HEK293 (cell line): ENCODE measurements around the gene DLG2.

Experiments
- CTCF ChIA-PET: fragments of 350-600 bp; formaldehyde crosslinking; extraction: SDS; loops from one replicate; lab custom pipeline; 2021; ENCODE audit warnings: antibody characterized with exemption; lab: Yijun Ruan, JAX
- POLR2A ChIA-PET: fragments of 300-600 bp; formaldehyde crosslinking; extraction: SDS; loops from one replicate; lab custom pipeline; 2020; ENCODE audit warnings: antibody characterized with exemption, inconsistent platforms; lab: Yijun Ruan, JAX
- H3K27ac ChIP-seq: fragments of 200-500 bp; sonication (Bioruptor generic); 2 replicates; pipeline ENCODE4 v1.5.1; 2014; ENCODE audit warnings: low read depth, low read length, control low read depth, inconsistent platforms; ENCODE audit errors: extremely low read depth
- H3K36me3 ChIP-seq, 2 experiments: fragments of 200-500 bp in 1 of 2; sonication (Bioruptor generic) in 1 of 2; 1 replicate in 1 of 2; 2 replicates in 1 of 2; pipeline ENCODE4 v1.5.1; 2014 to 2017; ENCODE audit warnings: inconsistent platforms in 2 of 2, low read length in 2 of 2; ENCODE audit not compliant: control insufficient read depth in 2 of 2, insufficient read depth in 1 of 2
- H3K4me1 ChIP-seq: fragments of 200-500 bp; sonication (Bioruptor generic); 2 replicates; pipeline ENCODE4 v1.5.1; 2014; ENCODE audit warnings: mild to moderate bottlenecking, low read length, inconsistent platforms; ENCODE audit not compliant: control insufficient read depth, insufficient read depth
- H3K4me3 ChIP-seq: 2 replicates; pipeline ENCODE4 v1.5.1; 2011; ENCODE audit warnings: low read depth, mild to moderate bottlenecking, control low read depth, low read length, moderate library complexity
- H3K9me3 ChIP-seq: fragments of 200-500 bp; sonication (Bioruptor generic); 2 replicates; pipeline ENCODE4 v1.5.1; 2014; ENCODE audit warnings: low read depth, low read length, inconsistent platforms; ENCODE audit not compliant: control insufficient read depth, insufficient read depth
- KLF16 ChIP-seq: fragments of 450-650 bp; formaldehyde crosslinking; IDR thresholded peaks from 2 replicates; pipeline ENCODE4 v1.5.1; 2017; ENCODE audit warnings: missing biosample characterization, missing genetic modification characterization
- MYNN ChIP-seq: fragments of 450-650 bp; formaldehyde crosslinking; IDR thresholded peaks from 2 replicates; pipeline ENCODE4 v1.5.1; 2016; ENCODE audit warnings: missing biosample characterization, missing genetic modification characterization, borderline replicate concordance
- MZF1 ChIP-seq: fragments of 450-650 bp; formaldehyde crosslinking; IDR thresholded peaks from 2 replicates; pipeline ENCODE4 v1.5.1; 2017; ENCODE audit warnings: missing biosample characterization, missing genetic modification characterization, borderline replicate concordance
- TCF7L2 ChIP-seq: IDR thresholded peaks from 2 replicates; pipeline ENCODE4 v1.6.1; 2011; ENCODE audit warnings: low read depth, mild to moderate bottlenecking, inconsistent platforms, low read length, moderate library complexity, borderline replicate concordance
- ZBTB17 ChIP-seq: fragments of 450-650 bp; formaldehyde crosslinking; IDR thresholded peaks from 2 replicates; pipeline ENCODE4 v1.5.1; 2016; ENCODE audit warnings: missing biosample characterization, missing genetic modification characterization
- ZBTB21 ChIP-seq: fragments of 450-650 bp; formaldehyde crosslinking; IDR thresholded peaks from 2 replicates; pipeline ENCODE4 v1.5.1; 2017; ENCODE audit warnings: missing biosample characterization, missing genetic modification characterization
- ZBTB7A ChIP-seq: fragments of 450-650 bp; formaldehyde crosslinking; IDR thresholded peaks from 2 replicates; pipeline ENCODE4 v1.5.1; 2016; ENCODE audit warnings: low read depth, missing biosample characterization, missing genetic modification characterization
- ZEB2 ChIP-seq: fragments of 450-650 bp; formaldehyde crosslinking; IDR thresholded peaks from 2 replicates; pipeline ENCODE4 v1.5.1; 2016; ENCODE audit warnings: missing biosample characterization, missing genetic modification characterization
- ZNF140 ChIP-seq: fragments of 450-650 bp; formaldehyde crosslinking; IDR thresholded peaks from 2 replicates; pipeline ENCODE4 v1.5.1; 2016; ENCODE audit warnings: missing biosample characterization, missing genetic modification characterization
- ZNF221 ChIP-seq: fragments of 450-650 bp; formaldehyde crosslinking; IDR thresholded peaks from 2 replicates; pipeline ENCODE4 v1.5.1; 2017; ENCODE audit warnings: missing biosample characterization, missing genetic modification characterization, borderline replicate concordance
- ZNF223 ChIP-seq: fragments of 450-650 bp; formaldehyde crosslinking; IDR thresholded peaks from 2 replicates; pipeline ENCODE4 v1.5.1; 2016; ENCODE audit warnings: missing biosample characterization, missing genetic modification characterization
- ZNF274 ChIP-seq, 2 experiments: fragments of 200-500 bp in 1 of 2; fragments of 450-650 bp in 1 of 2; sonication (Bioruptor generic) in 1 of 2; formaldehyde crosslinking in 1 of 2; IDR thresholded peaks; 2 replicates each; pipeline versions ENCODE4 v1.5.1 to v1.6.1; 2014 to 2016; ENCODE audit warnings: borderline replicate concordance in 1 of 2, inconsistent platforms in 1 of 2, low read length in 1 of 2, missing biosample characterization in 1 of 2, missing genetic modification characterization in 1 of 2
- ZNF600 ChIP-seq: fragments of 450-650 bp; formaldehyde crosslinking; IDR thresholded peaks from 2 replicates; pipeline ENCODE4 v1.5.1; 2016; ENCODE audit warnings: missing biosample characterization, missing genetic modification characterization
- ZNF624 ChIP-seq: fragments of 450-650 bp; formaldehyde crosslinking; IDR thresholded peaks from 2 replicates; pipeline ENCODE4 v1.5.1; 2017; ENCODE audit warnings: missing biosample characterization, missing genetic modification characterization
- ZNF837 ChIP-seq: fragments of 450-650 bp; formaldehyde crosslinking; IDR thresholded peaks from 2 replicates; pipeline ENCODE4 v1.5.1; 2016; ENCODE audit warnings: missing biosample characterization, missing genetic modification characterization
- TF ChIP-seq, protein P1 (sequence below): fragments of 450-650 bp; formaldehyde crosslinking; IDR thresholded peaks from 2 replicates; pipeline ENCODE4 v1.5.1; 2016; ENCODE audit warnings: missing biosample characterization, missing genetic modification characterization
- TF ChIP-seq, protein P2 (sequence below): fragments of 450-650 bp; formaldehyde crosslinking; IDR thresholded peaks from 2 replicates; pipeline ENCODE4 v1.5.1; 2016; ENCODE audit warnings: missing biosample characterization, missing genetic modification characterization
- TF ChIP-seq, protein P3 (sequence below): fragments of 450-650 bp; formaldehyde crosslinking; IDR thresholded peaks from 2 replicates; pipeline ENCODE4 v1.5.1; 2017; ENCODE audit warnings: missing biosample characterization, missing genetic modification characterization
- TF ChIP-seq, protein P4 (sequence below): fragments of 450-650 bp; formaldehyde crosslinking; IDR thresholded peaks from 2 replicates; pipeline ENCODE4 v1.5.1; 2016; ENCODE audit warnings: missing biosample characterization, missing genetic modification characterization, borderline replicate concordance
- TF ChIP-seq, protein P5 (sequence below): sonication (generic); formaldehyde crosslinking; IDR thresholded peaks from 2 replicates; pipeline ENCODE4 v1.8.1; 2022; ENCODE audit warnings: mild to moderate bottlenecking, moderate library complexity, missing genetic modification reagents
- TF ChIP-seq, protein P6 (sequence below): fragments of 450-650 bp; formaldehyde crosslinking; IDR thresholded peaks from 2 replicates; pipeline ENCODE4 v1.5.1; 2016; ENCODE audit warnings: missing biosample characterization, missing genetic modification characterization
- TF ChIP-seq, protein P7 (sequence below): fragments of 450-650 bp; formaldehyde crosslinking; optimal IDR thresholded peaks from 2 replicates; pipeline ENCODE3; 2016; ENCODE audit warnings: missing biosample characterization, mild to moderate bottlenecking, missing genetic modification characterization

The DLG2 gene

DNA sequence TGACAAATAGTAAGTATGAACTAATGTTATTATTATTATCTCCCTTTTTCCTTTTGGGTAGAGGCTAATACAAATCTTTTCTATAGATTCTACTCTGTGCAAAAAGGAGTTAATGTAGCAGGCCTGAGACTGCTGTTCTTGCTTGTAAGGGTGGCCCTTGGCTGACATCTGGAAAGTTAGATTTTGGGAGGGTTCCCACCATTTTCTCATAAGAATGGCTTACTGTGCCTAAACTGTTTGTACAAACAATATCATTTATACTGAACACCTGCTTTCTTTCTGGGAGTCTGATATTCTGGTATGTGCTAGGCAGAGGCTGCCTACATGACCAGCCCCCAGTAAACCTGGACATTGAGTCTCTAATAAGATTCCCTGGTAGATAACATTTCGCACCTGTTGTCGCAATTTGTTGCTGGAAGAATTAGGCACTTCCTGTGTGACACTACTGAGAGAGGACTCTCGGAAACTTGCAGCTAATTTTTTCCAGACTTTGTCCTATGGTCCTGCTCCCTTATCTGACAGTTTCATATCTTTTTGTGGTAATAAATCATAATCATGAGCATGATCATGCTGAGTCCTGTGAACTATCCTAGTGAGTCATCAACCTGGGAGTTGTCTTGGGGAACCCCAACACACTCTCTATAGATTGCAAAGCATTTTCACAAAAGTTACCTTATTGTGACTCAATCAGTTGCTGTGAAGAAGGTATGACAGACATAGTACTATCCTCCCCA lies 2083.3 kb downstream of the DLG2 start:
- TF ChIP-seq, protein P1, sequence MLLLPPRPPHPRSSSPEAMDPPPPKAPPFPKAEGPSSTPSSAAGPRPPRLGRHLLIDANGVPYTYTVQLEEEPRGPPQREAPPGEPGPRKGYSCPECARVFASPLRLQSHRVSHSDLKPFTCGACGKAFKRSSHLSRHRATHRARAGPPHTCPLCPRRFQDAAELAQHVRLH (tag by site-specific recombination), result no peak
- no peak for TF ChIP-seq ZNF274 (IDR thresholded peaks at IDR 0.05; ENCODE audit: low read length)
- no peak for TF ChIP-seq ZNF274 (tag by site-specific recombination; IDR thresholded peaks at IDR 0.05; ENCODE audit: borderline replicate concordance)
- no peak for TF ChIP-seq KLF16 (tag by site-specific recombination)
- no peak for TF ChIP-seq MZF1 (tag by site-specific recombination)
- TF ChIP-seq, protein P2, sequence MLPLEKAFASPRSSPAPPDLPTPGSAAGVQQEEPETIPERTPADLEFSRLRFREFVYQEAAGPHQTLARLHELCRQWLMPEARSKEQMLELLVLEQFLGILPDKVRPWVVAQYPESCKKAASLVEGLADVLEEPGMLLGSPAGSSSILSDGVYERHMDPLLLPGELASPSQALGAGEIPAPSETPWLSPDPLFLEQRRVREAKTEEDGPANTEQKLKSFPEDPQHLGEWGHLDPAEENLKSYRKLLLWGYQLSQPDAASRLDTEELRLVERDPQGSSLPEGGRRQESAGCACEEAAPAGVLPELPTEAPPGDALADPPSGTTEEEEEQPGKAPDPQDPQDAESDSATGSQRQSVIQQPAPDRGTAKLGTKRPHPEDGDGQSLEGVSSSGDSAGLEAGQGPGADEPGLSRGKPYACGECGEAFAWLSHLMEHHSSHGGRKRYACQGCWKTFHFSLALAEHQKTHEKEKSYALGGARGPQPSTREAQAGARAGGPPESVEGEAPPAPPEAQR (tag by site-specific recombination), result no peak
- TF ChIP-seq TCF7L2, result no peak
- TF ChIP-seq, protein P3, sequence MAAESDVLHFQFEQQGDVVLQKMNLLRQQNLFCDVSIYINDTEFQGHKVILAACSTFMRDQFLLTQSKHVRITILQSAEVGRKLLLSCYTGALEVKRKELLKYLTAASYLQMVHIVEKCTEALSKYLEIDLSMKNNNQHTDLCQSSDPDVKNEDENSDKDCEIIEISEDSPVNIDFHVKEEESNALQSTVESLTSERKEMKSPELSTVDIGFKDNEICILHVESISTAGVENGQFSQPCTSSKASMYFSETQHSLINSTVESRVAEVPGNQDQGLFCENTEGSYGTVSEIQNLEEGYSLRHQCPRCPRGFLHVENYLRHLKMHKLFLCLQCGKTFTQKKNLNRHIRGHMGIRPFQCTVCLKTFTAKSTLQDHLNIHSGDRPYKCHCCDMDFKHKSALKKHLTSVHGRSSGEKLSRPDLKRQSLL, result no peak
- TF ChIP-seq ZNF140 (tag by site-specific recombination), result no peak
- no peak for TF ChIP-seq ZEB2 (tag by site-specific recombination)
- no peak for TF ChIP-seq MYNN (tag by site-specific recombination)
- TF ChIP-seq ZNF624, result no peak
- TF ChIP-seq, protein P4, sequence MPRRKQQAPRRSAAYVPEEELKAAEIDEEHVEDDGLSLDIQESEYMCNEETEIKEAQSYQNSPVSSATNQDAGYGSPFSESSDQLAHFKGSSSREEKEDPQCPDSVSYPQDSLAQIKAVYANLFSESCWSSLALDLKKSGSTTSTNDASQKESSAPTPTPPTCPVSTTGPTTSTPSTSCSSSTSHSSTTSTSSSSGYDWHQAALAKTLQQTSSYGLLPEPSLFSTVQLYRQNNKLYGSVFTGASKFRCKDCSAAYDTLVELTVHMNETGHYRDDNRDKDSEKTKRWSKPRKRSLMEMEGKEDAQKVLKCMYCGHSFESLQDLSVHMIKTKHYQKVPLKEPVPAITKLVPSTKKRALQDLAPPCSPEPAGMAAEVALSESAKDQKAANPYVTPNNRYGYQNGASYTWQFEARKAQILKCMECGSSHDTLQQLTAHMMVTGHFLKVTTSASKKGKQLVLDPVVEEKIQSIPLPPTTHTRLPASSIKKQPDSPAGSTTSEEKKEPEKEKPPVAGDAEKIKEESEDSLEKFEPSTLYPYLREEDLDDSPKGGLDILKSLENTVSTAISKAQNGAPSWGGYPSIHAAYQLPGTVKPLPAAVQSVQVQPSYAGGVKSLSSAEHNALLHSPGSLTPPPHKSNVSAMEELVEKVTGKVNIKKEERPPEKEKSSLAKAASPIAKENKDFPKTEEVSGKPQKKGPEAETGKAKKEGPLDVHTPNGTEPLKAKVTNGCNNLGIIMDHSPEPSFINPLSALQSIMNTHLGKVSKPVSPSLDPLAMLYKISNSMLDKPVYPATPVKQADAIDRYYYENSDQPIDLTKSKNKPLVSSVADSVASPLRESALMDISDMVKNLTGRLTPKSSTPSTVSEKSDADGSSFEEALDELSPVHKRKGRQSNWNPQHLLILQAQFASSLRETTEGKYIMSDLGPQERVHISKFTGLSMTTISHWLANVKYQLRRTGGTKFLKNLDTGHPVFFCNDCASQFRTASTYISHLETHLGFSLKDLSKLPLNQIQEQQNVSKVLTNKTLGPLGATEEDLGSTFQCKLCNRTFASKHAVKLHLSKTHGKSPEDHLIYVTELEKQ, result no peak
- TF ChIP-seq, protein P5, sequence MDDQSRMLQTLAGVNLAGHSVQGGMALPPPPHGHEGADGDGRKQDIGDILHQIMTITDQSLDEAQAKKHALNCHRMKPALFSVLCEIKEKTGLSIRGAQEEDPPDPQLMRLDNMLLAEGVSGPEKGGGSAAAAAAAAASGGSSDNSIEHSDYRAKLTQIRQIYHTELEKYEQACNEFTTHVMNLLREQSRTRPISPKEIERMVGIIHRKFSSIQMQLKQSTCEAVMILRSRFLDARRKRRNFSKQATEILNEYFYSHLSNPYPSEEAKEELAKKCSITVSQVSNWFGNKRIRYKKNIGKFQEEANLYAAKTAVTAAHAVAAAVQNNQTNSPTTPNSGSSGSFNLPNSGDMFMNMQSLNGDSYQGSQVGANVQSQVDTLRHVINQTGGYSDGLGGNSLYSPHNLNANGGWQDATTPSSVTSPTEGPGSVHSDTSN (CRISPR knock-in tag), result no peak
- TF ChIP-seq ZNF221, result no peak
- TF ChIP-seq, all 188 proteins: peak for 0
- no peaks in the 10 kb centered on the region for H3K4me1 ChIP-seq
- no peak overlapping the region for H3K27ac ChIP-seq
- ChIA-PET POLR2A (no interaction called here), CTCF (no interaction called here)
- H3K9me3 ChIP-seq, result no peaks in the 10 kb centered on the region
- H3K4me3 ChIP-seq, result no peak overlapping the region
- H3K36me3 ChIP-seq, result no peaks in the 10 kb centered on the region

DNA sequence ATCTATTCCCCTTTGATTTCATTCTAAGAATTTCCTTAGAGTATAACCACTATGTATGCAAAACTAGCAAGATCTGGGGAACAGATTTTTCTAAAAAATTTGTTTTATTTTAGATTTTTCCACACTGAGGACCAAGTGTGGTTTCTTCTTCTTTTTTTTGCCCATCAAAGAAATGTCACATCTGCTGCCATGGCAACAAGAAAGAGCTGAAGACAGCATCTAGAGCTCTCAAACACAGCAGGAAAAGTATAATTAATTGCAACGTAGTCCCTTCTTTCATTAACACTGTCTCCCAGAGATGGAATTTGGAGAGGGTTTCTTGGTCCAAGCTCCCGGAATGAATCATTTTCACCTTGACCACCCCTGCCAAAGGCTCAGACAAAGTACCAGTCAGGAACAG lies 2084.3 kb downstream of the DLG2 start:
- H3K36me3 ChIP-seq, result no peaks in the 10 kb centered on the region
- H3K4me3 ChIP-seq, result no peak overlapping the region
- ChIA-PET POLR2A (no interaction called here), CTCF (no interaction called here)
- H3K4me1 ChIP-seq, result no peaks in the 10 kb centered on the region
- H3K9me3 ChIP-seq, result no peaks in the 10 kb centered on the region
- no peak overlapping the region for H3K27ac ChIP-seq
- TF ChIP-seq ZNF600 (tag by site-specific recombination) (no peak), ZNF223 (no peak), ZBTB21 (tag by site-specific recombination) (no peak), ZNF837 (no peak), ZNF274 (IDR thresholded peaks at IDR 0.05; ENCODE audit: low read length) (no peak), ZNF274 (tag by site-specific recombination; IDR thresholded peaks at IDR 0.05; ENCODE audit: borderline replicate concordance) (no peak), ZBTB7A (tag by site-specific recombination) (no peak), ZBTB17 (tag by site-specific recombination) (no peak)
- TF ChIP-seq, protein P6, sequence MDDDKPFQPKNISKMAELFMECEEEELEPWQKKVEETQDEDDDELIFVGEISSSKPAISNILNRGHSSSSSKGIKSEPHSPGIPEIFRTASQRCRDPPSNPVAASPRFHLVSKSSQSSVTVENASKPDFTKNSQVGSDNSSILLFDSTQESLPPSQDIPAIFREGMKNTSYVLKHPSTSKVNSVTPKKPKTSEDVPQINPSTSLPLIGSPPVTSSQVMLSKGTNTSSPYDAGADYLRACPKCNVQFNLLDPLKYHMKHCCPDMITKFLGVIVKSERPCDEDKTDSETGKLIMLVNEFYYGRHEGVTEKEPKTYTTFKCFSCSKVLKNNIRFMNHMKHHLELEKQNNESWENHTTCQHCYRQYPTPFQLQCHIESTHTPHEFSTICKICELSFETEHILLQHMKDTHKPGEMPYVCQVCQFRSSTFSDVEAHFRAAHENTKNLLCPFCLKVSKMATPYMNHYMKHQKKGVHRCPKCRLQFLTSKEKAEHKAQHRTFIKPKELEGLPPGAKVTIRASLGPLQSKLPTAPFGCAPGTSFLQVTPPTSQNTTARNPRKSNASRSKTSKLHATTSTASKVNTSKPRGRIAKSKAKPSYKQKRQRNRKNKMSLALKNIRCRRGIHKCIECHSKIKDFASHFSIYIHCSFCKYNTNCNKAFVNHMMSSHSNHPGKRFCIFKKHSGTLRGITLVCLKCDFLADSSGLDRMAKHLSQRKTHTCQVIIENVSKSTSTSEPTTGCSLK (tag by site-specific recombination), result no peak
- TF ChIP-seq, protein P7, sequence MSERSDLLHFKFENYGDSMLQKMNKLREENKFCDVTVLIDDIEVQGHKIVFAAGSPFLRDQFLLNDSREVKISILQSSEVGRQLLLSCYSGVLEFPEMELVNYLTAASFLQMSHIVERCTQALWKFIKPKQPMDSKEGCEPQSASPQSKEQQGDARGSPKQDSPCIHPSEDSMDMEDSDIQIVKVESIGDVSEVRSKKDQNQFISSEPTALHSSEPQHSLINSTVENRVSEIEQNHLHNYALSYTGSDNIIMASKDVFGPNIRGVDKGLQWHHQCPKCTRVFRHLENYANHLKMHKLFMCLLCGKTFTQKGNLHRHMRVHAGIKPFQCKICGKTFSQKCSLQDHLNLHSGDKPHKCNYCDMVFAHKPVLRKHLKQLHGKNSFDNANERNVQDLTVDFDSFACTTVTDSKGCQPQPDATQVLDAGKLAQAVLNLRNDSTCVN, result no peak
